Peyer's patch (tissue), 4 donors: ENCODE results near the gene TENT4A.

ENCODE experiments used
- POLR2A ChIP-seq, 2 donors: fragments of 450-650 bp; IDR thresholded peaks; one replicate each; pipeline ENCODE4 v1.5.1; 2017; ENCODE audit warnings: antibody characterized with exemption in 2 of 2, mild to moderate bottlenecking in 2 of 2, moderate library complexity in 2 of 2
- TF ChIP-seq, protein P1 (sequence below), 6 experiments: fragments of 450-650 bp in 4 of 6; fragments of 200-600 bp in 2 of 6; sonication (generic) in 1 of 6; IDR thresholded peaks; one replicate each; pipeline ENCODE4 v1.5.1; 2017 to 2019; ENCODE audit warnings: antibody characterized with exemption in 6 of 6, mild to moderate bottlenecking in 3 of 6, moderate library complexity in 1 of 6

DNA sequence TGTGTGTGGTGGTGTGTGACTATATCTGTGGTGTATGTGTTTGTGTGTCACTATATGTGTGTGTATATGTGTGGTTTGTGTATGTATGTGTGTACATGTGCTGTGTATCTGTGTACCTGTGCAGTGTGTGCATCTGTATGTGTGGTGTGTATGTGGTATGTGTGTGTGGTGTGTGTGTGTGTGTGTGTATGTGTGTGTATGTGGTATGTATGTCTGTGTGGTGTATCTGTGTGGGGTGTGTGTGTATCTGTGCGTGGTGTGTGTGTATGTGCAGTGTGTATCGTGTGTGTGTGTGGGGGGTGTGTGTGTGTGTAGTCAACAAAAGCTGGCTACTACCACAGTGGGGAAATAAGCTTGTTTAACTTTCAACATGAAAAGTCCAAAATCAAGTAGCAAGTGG is 31.6 kb upstream of the TENT4A start:
- TF ChIP-seq, protein P1, sequence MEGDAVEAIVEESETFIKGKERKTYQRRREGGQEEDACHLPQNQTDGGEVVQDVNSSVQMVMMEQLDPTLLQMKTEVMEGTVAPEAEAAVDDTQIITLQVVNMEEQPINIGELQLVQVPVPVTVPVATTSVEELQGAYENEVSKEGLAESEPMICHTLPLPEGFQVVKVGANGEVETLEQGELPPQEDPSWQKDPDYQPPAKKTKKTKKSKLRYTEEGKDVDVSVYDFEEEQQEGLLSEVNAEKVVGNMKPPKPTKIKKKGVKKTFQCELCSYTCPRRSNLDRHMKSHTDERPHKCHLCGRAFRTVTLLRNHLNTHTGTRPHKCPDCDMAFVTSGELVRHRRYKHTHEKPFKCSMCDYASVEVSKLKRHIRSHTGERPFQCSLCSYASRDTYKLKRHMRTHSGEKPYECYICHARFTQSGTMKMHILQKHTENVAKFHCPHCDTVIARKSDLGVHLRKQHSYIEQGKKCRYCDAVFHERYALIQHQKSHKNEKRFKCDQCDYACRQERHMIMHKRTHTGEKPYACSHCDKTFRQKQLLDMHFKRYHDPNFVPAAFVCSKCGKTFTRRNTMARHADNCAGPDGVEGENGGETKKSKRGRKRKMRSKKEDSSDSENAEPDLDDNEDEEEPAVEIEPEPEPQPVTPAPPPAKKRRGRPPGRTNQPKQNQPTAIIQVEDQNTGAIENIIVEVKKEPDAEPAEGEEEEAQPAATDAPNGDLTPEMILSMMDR (IDR thresholded peaks at IDR 0.05), result no peak
- no peak for TF ChIP-seq POLR2A (IDR thresholded peaks at IDR 0.05)
